GM12865 (cell line): Measurements from ENCODE around the gene BMP8A.
"Not testable (repeated sequence)": the region's sequence is repeated elsewhere in the genome, so short reads cannot be mapped to it uniquely, and the experiment has no call there.

Source experiments
- DNase-seq: peaks from one replicate; pipeline ENCODE4 v3.0.0; 2010; ENCODE audit warnings: low read depth
- H3K4me3 ChIP-seq: 2 replicates; pipeline ENCODE4 v1.5.1; 2011; ENCODE audit warnings: mild to moderate bottlenecking, low read depth, low read length, control low read depth
- CTCF ChIP-seq: IDR thresholded peaks from 2 replicates; pipeline ENCODE4 v1.5.1; 2011; ENCODE audit warnings: low read length, control low read depth, low read depth, inconsistent platforms; ENCODE audit not compliant: insufficient read depth; ENCODE audit errors: missing control alignments

BMP8A gene

GRCh38 chr1:39452540-39452939 lies 38.9 kb upstream of the BMP8A start:
- DNase-seq, result no peak
- TF ChIP-seq CTCF, result no peak

GRCh38 chr1:39453603-39454002 lies 37.8 kb upstream of the BMP8A start:
- no peak for TF ChIP-seq CTCF
- H3K4me3 ChIP-seq, result no peak overlapping the region
- DNase-seq, result no peak

More at GRCh38 chr1:39452540-39452939, 38.9 kb upstream of the BMP8A start:
- no peak overlapping the region for H3K4me3 ChIP-seq

- no peak overlapping the region for H3K4me3 ChIP-seq
Observed at GRCh38 chr1:39458991-39459390, 32.4 kb upstream of the BMP8A start.

GRCh38 chr1:39462074-39462473 lies 29.4 kb upstream of the BMP8A start:
- DNase-seq, result no peak
- no peak overlapping the region for H3K4me3 ChIP-seq
- no peak for TF ChIP-seq CTCF

More at GRCh38 chr1:39458991-39459390, 32.4 kb upstream of the BMP8A start:
- DNase-seq, result no peak
- TF ChIP-seq CTCF, result no peak

GRCh38 chr1:39466413-39467107 lies 24.9 kb upstream of the BMP8A start:
- H3K4me3 ChIP-seq, result no peak overlapping the region
- DNase-seq, result no peak
- no peak for TF ChIP-seq CTCF

GRCh38 chr1:39467108-39467720 lies 24.2 kb upstream of the BMP8A start:
- H3K4me3 ChIP-seq, DNase-seq: not testable (repeated sequence)

GRCh38 chr1:39469150-39469549 lies 22.3 kb upstream of the BMP8A start:
- DNase-seq, result no peak
- TF ChIP-seq CTCF, result no peak
- no peak overlapping the region for H3K4me3 ChIP-seq
